Uterus (tissue), 2 donors: ENCODE results near the gene ZNF577.

Source experiments
- POLR2A ChIP-seq, 2 donors: fragments of 450-650 bp; IDR thresholded peaks; one replicate each; pipeline ENCODE4 v1.6.1; 2016; ENCODE audit warnings: antibody characterized with exemption in 2 of 2, mild to moderate bottlenecking in 1 of 2, moderate library complexity in 1 of 2
- TF ChIP-seq, protein P1 (sequence below), 4 experiments: fragments of 200-600 bp in 2 of 4; fragments of 450-650 bp in 2 of 4; sonication (generic) in 2 of 4; IDR thresholded peaks; one replicate each; pipeline ENCODE4 v1.5.1; 2016 to 2019; ENCODE audit warnings: antibody characterized with exemption in 4 of 4, mild to moderate bottlenecking in 2 of 4, moderate library complexity in 1 of 4

DNA sequence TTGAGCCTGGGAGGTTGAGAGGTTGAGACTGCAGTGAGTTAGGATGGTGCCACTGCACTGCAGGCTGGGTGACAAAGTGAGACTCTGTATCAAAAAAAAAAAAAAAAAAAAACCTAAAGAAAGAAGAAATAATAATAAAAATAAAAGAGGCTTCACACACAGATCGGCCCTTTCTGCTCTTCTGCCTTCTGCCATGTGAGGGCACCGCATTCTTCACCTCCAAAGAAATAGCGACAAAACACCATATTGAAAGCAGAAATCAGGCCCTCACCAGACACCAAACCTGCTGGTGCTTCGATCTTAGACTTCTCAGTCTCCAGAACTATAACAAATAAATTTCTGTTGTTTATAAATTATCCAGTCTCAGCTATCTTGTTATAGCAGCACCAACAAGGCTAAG lies 14.1 kb upstream of the ZNF577 start:
- TF ChIP-seq POLR2A (IDR thresholded peaks at IDR 0.05), result no peak
- TF ChIP-seq, protein P1, sequence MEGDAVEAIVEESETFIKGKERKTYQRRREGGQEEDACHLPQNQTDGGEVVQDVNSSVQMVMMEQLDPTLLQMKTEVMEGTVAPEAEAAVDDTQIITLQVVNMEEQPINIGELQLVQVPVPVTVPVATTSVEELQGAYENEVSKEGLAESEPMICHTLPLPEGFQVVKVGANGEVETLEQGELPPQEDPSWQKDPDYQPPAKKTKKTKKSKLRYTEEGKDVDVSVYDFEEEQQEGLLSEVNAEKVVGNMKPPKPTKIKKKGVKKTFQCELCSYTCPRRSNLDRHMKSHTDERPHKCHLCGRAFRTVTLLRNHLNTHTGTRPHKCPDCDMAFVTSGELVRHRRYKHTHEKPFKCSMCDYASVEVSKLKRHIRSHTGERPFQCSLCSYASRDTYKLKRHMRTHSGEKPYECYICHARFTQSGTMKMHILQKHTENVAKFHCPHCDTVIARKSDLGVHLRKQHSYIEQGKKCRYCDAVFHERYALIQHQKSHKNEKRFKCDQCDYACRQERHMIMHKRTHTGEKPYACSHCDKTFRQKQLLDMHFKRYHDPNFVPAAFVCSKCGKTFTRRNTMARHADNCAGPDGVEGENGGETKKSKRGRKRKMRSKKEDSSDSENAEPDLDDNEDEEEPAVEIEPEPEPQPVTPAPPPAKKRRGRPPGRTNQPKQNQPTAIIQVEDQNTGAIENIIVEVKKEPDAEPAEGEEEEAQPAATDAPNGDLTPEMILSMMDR (IDR thresholded peaks at IDR 0.05), result no peak
